Stimulated activated CD8-positive, alpha-beta memory T cell treated with anti-CD3 and anti-CD28 coated beads, Interleukin-2, amount 100 ng/mL, for 1 hour (primary cell): ENCODE data around the gene CIT.

ENCODE experiments used
- DNase-seq, 2 donors: peaks; one replicate each; pipeline ENCODE4 v3.0.0-alpha.2; 2020; ENCODE audit warnings: low read depth in 2 of 2

CIT gene

DNA sequence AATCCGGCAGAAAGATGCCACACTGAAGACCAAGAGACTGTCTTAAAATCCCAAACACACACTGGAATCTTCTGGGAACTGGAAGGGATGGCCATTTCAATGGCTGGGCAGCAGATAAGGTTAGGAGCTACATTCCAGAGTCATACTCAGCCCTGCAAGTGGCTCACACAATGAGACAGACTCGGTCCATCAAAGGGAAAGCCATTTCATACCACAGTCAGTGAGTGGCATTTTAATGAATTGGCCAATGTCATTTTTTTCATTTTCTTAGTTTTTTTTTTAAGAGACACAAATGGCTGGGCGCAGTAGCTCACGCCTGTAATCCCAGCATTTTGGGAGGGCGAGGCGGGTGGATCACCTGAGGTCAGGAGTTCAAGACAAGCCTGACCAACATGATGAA lies 17.9 kb downstream of the CIT start:
- DNase-seq = no peak

DNA sequence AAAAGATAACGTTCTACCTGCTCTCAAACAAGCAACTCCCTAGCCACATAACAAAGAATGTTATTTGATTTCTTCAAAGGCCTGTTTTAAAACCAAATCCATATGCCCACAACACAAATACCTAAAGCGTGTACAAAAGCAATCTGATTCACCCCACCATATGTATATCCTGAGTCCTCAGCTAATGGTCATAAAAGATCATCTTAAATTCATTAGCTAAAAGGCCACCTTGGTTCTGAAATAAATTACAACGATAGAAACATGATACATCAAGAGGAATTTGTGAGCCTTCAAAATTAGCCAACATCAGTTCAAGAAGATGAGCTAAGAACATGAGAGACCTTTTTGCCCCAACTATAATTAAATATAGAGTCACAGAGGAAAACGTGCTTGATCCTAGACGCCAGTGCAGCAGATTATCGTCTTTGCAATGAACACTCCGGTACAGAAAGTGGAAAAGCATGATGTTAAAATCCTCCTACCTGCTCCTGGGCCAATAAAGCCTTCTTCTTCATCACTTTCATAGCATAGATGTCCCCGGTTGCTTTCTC lies 20.0 kb downstream of the CIT start:
- DNase-seq = no peak

DNA sequence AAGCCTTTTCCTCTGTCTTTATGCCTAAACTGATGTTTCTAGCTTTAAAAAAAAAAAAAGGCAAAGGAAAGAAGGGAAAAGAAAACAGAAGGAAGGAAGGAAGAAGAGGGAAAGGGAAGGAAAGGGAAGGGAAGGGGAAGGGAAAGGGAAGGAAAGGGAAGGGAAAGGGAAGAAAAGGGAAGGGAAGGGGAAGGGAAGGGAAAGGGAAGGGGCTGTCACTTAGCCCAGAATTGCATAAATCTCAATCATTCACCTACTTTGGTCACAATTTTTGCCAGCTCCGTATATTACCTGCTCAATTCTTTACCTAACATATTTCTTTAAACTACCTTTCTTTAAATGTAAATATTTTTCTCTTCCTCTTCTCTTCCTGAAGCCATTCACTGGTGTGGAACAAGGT lies 26.8 kb downstream of the CIT start:
- no peak for DNase-seq

DNA sequence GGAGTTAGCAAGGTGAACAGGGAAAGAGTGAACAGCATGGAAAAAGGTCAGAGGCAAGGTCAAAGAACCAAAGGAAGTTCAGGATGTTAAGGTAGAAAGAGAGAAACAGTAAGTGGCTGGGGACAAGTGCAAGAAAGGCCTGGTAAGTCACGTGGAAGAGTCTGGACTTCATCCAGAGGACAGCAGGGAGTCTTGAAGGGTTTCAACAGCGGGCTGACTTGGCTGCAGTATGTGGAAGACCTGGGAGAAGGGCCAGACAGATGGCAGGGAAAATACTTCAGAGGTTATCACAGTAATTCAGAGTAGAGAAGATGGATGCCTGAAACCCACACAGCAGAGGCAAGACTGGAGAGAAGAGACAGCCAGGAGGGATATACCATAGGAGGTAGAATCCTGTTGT lies 34.0 kb downstream of the CIT start:
- DNase-seq = no peak

DNA sequence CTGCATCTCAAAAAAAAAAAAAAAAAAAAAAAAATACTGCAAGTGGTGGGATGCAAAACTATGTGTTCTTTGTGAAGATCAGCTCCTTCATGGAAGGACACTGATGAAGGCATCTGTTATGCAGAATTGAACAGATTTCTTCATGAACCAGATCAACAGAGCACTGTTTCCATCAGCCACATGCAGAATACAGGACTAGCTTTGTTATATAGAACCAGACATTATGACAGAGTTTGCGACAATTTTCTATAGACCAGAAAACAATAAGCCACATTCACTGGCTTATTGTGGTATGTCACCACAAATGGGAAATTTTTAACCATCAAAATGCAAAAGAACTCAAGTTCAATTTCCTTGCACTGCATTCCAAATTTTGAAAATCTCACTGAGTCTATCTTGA lies 34.7 kb downstream of the CIT start:
- no peak for DNase-seq

DNA sequence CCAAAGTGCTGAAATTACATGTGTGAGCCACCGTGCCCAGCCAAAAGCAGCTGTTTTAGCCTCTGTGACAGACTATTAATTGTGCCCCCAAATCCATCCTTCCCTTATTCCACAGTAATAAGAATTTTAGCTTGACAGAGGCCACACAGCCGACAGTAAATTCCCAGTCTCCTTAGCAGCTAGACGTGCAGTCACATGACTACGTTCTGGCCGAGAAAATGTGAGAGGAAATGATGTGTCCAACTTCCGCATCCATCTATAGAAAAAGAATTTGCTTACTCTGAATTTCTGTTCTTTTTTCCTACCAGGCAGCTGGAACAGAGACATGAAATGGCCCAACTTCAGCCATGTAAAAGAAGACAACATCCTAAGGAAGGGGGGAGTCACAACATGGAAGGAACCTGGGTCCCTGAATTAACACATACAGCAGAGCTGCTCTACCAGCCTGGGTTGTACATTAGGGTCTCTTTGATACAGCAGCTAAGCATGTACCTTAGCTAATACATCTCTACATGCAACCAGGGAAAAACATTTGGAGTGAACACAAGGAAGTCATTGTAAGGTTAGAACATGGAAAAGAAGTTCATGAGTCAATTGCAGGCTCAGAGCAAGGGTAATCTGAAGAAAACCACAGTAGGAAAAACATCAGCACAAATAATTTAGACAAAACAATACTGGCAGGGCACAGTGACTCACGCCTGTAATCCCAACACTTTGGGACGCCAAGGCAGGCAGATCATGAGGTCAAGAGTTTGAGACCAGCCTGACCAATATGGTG lies 35.5 kb downstream of the CIT start:
- no peak for DNase-seq

DNA sequence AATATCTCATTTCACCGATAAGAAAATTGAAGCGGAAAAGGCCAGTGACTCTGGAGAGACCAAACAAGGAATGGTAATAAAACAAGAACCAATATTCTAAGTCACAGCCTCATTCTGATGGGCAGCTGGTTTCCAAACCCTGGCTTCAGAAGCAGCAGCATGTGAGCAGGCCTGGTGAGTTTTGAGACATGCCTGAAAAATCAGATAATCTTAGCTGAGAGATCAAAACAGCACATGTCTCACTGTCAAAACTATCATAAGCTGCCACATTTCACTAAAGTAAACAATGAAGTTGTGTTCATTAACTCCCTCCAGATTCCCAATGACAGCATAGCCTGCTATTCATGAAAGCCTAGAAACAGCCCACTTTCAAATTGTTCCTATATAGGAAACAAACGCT lies 36.5 kb downstream of the CIT start:
- no peak for DNase-seq

GRCh38 chr12:119840168-119840567 lies 37.0 kb downstream of the CIT start:
- DNase-seq = no peak

DNA sequence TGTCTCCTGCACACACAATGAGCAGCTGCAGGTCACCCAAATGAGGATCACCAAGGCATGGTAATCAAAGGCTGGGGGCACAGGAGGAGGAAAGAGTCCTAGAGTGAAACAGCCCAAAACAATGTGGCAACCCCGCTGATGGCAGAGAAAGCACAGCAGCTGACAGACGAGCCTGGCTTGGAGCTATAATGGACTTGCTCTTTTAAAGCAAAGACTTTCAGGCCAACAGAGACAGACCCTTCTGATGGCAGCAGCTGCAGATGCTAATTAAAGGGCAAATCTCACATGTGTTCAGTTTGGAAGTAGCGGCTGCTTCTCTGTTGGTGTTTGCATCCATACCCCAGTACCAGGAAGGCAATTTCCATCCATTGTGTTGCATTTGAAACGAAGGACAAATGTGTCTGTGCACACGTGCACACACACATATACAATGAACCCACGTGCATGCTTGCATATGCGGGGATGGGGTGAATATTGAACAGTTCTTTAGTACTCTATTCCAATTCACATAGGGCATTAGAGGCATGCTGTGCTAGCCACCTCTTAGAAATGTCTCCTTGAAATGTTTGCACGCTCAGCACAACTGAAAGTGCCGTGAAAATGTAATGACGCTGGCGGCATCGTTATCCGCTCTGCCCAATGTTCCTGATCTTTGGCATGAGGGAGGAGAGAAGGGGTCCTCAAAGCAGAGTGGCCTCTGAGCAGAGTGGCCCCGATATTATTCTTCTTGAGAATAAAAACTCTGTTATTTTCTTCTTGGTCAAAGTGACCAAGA lies 38.1 kb downstream of the CIT start:
- no peak for DNase-seq

- no peak for DNase-seq
Measured at GRCh38 chr12:119836781-119837180, 40.3 kb downstream of the CIT start.

- no peak for DNase-seq
Measured at GRCh38 chr12:119835068-119835467, 42.1 kb downstream of the CIT start.

GRCh38 chr12:119829439-119829838 lies 47.7 kb downstream of the CIT start:
- no peak for DNase-seq

- no peak for DNase-seq
Measured at GRCh38 chr12:119828300-119828699, 48.8 kb downstream of the CIT start.

DNA sequence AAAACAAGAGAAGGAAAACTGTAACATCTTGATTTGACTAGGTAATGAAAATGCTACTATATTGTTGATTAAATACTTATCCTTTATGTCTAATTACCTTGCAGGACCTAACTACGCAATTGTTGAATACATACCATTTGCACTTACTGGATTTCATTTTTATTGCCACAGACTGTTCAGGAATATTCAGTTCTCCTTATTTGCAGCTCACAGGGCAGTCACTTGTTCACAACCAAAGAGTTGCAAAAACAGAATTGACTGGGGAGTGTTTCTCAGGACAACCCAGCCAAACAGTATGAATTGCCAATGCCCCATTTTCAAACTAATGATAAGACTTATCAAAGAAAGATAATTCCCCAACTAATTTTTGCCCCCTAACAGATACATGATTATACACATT lies 49.4 kb downstream of the CIT start:
- no peak for DNase-seq

DNA sequence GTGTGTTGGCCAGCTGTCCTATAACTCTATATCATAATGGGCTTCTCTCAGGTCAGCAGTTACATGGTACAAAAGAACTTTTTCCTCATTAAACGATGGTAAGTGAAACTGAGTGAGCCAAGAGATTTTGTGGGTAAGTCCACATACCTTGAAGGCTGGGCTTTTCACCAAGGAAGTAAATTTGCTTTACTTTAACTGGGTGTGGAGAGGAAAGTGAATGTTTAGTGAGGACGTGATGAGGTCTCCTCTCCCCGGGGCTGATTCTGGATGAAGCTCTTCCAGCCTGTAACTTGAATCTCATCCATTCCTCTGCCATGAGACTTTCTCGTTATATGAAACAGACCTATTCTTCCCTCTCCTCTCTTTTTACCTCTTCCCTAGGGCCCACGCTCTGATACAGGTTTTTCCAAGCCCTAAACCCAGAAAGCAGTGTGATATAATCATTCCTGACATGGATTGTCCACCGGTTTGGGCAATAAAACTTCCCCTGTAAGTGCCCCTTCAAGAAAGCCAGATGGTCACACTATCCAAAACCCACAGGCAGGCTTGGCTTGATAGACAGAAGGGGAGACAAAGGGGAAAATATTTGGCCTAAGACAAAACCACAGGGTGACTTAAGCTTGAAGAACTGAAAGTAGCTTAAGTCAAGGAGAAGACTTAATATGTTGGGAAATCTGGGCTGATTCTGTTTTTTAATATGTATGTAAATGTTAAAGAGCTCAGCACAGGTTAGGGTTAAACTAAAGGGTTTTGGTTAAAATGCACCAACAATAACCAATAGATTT lies 50.3 kb downstream of the CIT start:
- no peak for DNase-seq

- no peak for DNase-seq
Measured at GRCh38 chr12:119825262-119825661, 51.9 kb downstream of the CIT start.

GRCh38 chr12:119822046-119822445 lies 55.1 kb downstream of the CIT start:
- DNase-seq = no peak

GRCh38 chr12:119819322-119819721 lies 57.8 kb downstream of the CIT start:
- no peak for DNase-seq

- DNase-seq = no peak
Measured at GRCh38 chr12:119817546-119818343, 59.4 kb downstream of the CIT start.

DNA sequence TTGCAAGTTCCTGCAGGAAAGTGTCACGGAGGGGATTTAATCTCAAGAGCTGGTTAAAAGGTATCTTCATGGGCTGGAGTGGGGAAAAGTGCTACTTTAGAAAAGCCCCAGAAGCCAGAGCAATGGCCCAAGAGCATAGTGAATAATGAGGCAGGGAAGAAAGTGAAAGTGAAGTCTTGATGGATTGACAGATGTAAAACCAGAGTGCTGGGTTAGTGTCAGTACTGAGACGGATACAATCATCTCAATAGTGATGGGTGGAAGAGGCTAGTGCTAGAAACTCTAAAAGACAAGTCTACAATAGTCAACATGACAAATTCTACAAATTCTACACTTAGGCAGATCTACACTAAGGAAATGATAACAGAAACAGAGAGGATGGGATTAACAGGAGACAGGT lies 68.1 kb downstream of the CIT start:
- no peak for DNase-seq

GRCh38 chr12:119808441-119808840 lies 68.7 kb downstream of the CIT start:
- no peak for DNase-seq
